HUES48 (cell line): ENCODE results near the gene BIVM.
A peak's percentile ranks its signal among the peaks of the same experiment; 100 is the strongest.

ENCODE experiments used
- H3K27ac ChIP-seq: one replicate; pipeline ENCODE4 v1.7.0; 2013; ENCODE audit warnings: low read depth, low read length, inconsistent platforms
- H3K27me3 ChIP-seq: 2 replicates; pipeline ENCODE4 v1.6.1; 2013; ENCODE audit warnings: mild to moderate bottlenecking, low read length; ENCODE audit not compliant: control insufficient read depth, insufficient read depth
- H3K36me3 ChIP-seq: 2 replicates; pipeline ENCODE4 v1.6.1; 2013; ENCODE audit warnings: low read length; ENCODE audit not compliant: control insufficient read depth, insufficient read depth
- H3K4me1 ChIP-seq: 2 replicates; pipeline ENCODE4 v1.6.1; 2013; ENCODE audit warnings: mild to moderate bottlenecking, low read length; ENCODE audit not compliant: control insufficient read depth, insufficient read depth
- H3K4me3 ChIP-seq: 2 replicates; pipeline ENCODE4 v1.5.1; 2013; ENCODE audit warnings: mild to moderate bottlenecking, low read depth, low read length
- H3K9ac ChIP-seq: 2 replicates; pipeline ENCODE4 v1.6.1; 2013; ENCODE audit warnings: mild to moderate bottlenecking, low read depth, low read length, moderate library complexity
- H3K9me3 ChIP-seq: 2 replicates; pipeline ENCODE4 v1.6.1; 2013; ENCODE audit warnings: low read length; ENCODE audit not compliant: control insufficient read depth, insufficient read depth

The BIVM gene

GRCh38 chr13:102788683-102789082 is 10.2 kb upstream of the BIVM start:
- no peak overlapping the region for H3K4me3 ChIP-seq
- no peaks in the 10 kb centered on the region for H3K27me3 ChIP-seq
- H3K9me3 ChIP-seq, result no peaks in the 10 kb centered on the region
- peaks cover 9% of the 10 kb centered on the region for H3K4me1 ChIP-seq
- no peak overlapping the region for H3K27ac ChIP-seq
- H3K36me3 ChIP-seq, result peaks cover 65% of the 10 kb centered on the region
- H3K9ac ChIP-seq, result no peak overlapping the region

GRCh38 chr13:102792396-102792795 is 6.5 kb upstream of the BIVM start:
- H3K9ac ChIP-seq, result no peak overlapping the region
- H3K27me3 ChIP-seq, result no peaks in the 10 kb centered on the region
- H3K4me3 ChIP-seq, result no peak overlapping the region
- H3K36me3 ChIP-seq, result peaks cover 49% of the 10 kb centered on the region
- H3K9me3 ChIP-seq, result no peaks in the 10 kb centered on the region
- no peak overlapping the region for H3K27ac ChIP-seq
- peaks cover 18% of the 10 kb centered on the region for H3K4me1 ChIP-seq

DNA sequence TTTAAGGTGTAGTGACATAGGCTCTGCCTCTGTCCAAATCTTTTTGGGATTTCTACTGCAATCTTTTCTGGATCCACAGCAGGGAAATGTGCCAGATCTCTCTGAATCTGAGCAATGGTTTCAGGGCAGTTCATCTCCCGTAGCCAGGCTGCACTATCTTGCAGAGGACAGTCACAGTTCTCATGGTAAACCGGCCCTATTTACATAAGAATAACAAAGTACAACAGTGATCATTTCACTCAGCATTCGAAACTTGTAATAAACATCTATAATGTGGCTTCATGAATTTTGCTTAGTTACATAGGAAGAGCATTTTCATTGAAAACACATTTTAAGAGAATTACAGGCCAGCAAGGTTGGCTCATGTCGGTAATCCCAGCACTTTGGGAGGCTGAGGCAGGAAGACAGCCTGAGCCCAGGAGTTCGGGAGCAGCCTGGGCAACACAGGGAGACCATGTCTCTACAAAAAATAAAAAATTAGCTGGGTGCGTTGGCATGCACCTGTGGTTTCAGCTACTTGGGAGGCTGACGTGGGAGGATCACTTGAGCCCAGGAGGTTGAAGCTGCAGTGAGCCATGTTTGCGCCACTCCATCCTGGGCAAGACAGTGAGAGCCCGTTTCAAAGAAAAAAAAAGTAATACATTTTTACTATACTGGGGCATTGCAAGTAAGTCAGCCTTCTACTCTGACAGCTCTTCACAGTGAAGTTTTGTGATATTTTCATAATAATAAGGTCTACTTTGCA is 5.1 kb upstream of the BIVM start:
- peaks cover 37% of the 10 kb centered on the region for H3K36me3 ChIP-seq
- H3K9ac ChIP-seq, result no peak overlapping the region
- no peaks in the 10 kb centered on the region for H3K9me3 ChIP-seq
- H3K27ac ChIP-seq, result peak overlapping the region; percentile 77
- peaks cover 6% of the 10 kb centered on the region; the same call in 1 of the 2 replicates for H3K27me3 ChIP-seq
- no peak overlapping the region; the same call in 1 of the 2 replicates for H3K4me3 ChIP-seq
- H3K4me1 ChIP-seq, result peaks cover 18% of the 10 kb centered on the region

- H3K36me3 ChIP-seq, result no peaks in the 10 kb centered on the region
- H3K27ac ChIP-seq, result no peak overlapping the region
- H3K9me3 ChIP-seq, result no peaks in the 10 kb centered on the region
- H3K4me3 ChIP-seq, result peak overlapping the region; percentile 79
- peaks cover 20% of the 10 kb centered on the region for H3K27me3 ChIP-seq
- no peak overlapping the region for H3K9ac ChIP-seq
- peaks cover 4% of the 10 kb centered on the region; the same call in 1 of the 2 replicates for H3K4me1 ChIP-seq
These were observed 666 bp downstream of the BIVM start for GRCh38 chr13:102799426-102800144.

- Histone ChIP-seq H3K9me3 (no peaks in the 10 kb centered on the region), H3K9ac (0 out of 2 replicates have a peak overlapping the region, but pooled peaks have one; percentile 33), H3K4me1 (peaks cover 3% of the 10 kb centered on the region; the same call in 1 of the 2 replicates), H3K27ac (no peak overlapping the region), H3K36me3 (no peaks in the 10 kb centered on the region), H3K27me3 (peaks cover 20% of the 10 kb centered on the region), H3K4me3 (peak overlapping the region; percentile 79)
These were observed 1.5 kb downstream of the BIVM start for GRCh38 chr13:102800145-102801041.

DNA sequence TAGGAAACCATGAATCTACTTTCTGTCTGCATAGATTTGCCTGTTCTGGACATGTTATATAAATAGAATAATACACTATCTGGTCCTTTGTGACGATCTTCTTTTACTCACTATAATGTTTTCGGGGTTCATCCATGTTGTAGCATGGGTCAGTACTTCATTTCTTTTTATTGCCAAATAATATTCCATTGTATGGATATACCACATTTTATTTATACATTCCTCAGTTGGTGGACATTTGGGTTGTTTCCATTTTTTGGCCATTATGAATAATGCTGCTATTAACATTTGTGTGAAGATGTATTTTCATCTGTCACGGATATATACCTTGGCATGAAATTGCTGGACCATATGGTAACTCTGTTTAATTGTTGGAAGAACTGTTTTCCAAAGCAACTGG is 6.8 kb downstream of the BIVM start:
- H3K27ac ChIP-seq, result no peak overlapping the region

DNA sequence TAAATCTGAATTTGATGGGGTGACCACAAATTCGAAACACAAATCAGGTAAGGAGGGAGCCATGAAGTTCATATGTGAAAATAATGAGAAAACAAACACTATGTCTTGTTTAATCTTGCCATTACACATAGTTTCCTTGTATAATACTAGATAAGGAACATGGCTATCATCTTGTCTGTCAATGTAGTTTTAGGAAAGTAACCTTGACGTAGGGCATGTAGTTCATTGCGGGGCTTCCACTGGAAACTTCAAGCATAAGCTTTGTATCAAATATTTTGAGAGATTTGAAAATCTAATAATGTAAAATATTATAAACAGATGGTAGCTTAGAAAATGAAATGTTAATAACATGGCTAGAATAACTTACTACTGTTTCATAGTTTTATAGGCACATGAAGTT is 8.8 kb downstream of the BIVM start:
- H3K9ac ChIP-seq, result no peak overlapping the region
- H3K4me1 ChIP-seq, result no peaks in the 10 kb centered on the region
- H3K27me3 ChIP-seq, result no peaks in the 10 kb centered on the region
- no peaks in the 10 kb centered on the region for H3K9me3 ChIP-seq
- H3K27ac ChIP-seq, result no peak overlapping the region
- no peak overlapping the region for H3K4me3 ChIP-seq
- H3K36me3 ChIP-seq, result no peaks in the 10 kb centered on the region

More for the DNA sequence above, 6.8 kb downstream of the BIVM start:
- Histone ChIP-seq H3K9me3 (no peaks in the 10 kb centered on the region), H3K27me3 (peaks cover 5% of the 10 kb centered on the region), H3K9ac (no peak overlapping the region), H3K4me3 (no peak overlapping the region), H3K36me3 (no peaks in the 10 kb centered on the region), H3K4me1 (0 out of 2 replicates have a peak, but pooled peaks cover 3% of the 10 kb centered on the region)

DNA sequence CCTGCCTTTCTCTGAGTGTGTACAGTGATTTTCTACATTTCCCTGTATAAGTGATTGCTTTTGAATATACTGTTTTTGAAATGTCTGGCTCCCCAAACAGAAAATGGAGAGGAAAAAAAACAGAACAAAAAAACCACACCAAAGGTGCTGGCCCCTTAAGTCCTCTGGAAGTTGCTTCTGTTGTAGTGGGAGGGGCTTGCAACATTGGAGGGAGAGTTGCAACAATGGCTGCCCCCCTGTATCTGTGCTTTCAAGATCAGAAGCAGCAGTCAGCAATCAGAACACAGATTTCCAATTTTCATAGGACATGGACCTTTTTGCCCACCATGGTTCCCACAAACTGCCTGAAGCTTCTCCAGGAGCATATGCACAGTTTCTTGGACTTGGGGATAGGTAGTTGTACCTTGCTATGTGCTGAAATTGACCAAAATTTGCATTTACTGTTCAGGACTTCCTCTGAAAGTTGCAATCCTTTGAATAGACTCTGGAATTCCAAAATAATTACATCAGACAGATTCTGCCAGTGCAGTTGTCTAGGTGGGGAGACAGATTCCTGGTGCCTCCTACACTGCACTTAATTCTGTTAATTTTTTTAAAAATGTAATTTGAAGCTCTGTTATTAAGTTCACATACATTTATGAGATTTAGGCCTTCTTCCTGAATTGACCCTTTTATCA is 13.8 kb downstream of the BIVM start:
- H3K36me3 ChIP-seq, result no peaks in the 10 kb centered on the region

GRCh38 chr13:102814025-102814607 is 15.2 kb downstream of the BIVM start:
- Histone ChIP-seq H3K9me3 (no peaks in the 10 kb centered on the region), H3K36me3 (no peaks in the 10 kb centered on the region), H3K27ac (no peak overlapping the region), H3K4me1 (no peaks in the 10 kb centered on the region), H3K4me3 (no peak overlapping the region), H3K27me3 (no peaks in the 10 kb centered on the region), H3K9ac (no peak overlapping the region)

More for the DNA sequence above, 13.8 kb downstream of the BIVM start:
- H3K4me3 ChIP-seq, result no peak overlapping the region
- no peak overlapping the region for H3K9ac ChIP-seq
- no peak overlapping the region for H3K27ac ChIP-seq
- H3K27me3 ChIP-seq, result no peaks in the 10 kb centered on the region
- no peaks in the 10 kb centered on the region for H3K4me1 ChIP-seq
- no peaks in the 10 kb centered on the region for H3K9me3 ChIP-seq

- Histone ChIP-seq H3K4me3 (no peak overlapping the region), H3K9me3 (no peaks in the 10 kb centered on the region), H3K9ac (no peak overlapping the region), H3K27me3 (no peaks in the 10 kb centered on the region), H3K4me1 (no peaks in the 10 kb centered on the region), H3K36me3 (no peaks in the 10 kb centered on the region), H3K27ac (no peak overlapping the region)
These were observed 15.9 kb downstream of the BIVM start for GRCh38 chr13:102814793-102815192.
